SKM-1 (cell line): Measurements from ENCODE around the gene SARS1.
"Not testable (repeated sequence)": the region's sequence is repeated elsewhere in the genome, so short reads cannot be mapped to it uniquely, and the experiment has no call there.

Source experiments
- DNase-seq: peaks from one replicate; lab custom pipeline; 2025; ENCODE audit not compliant: unreplicated experiment; lab: John Stamatoyannopoulos, UW

SARS1 gene

GRCh38 chr1:109213824-109214693 is at the start of gene SARS1:
TSS of gene SARS1 (plus strand) at chr1:109213918. CDS start at chr1:109213993, 75 bp downstream.
- peak; percentile 74 for DNase-seq

- DNase-seq, result no peak
These were observed 49.2 kb upstream of the SARS1 start for GRCh38 chr1:109164538-109164937.

GRCh38 chr1:109167001-109167506 is 46.7 kb upstream of the SARS1 start:
- no peak for DNase-seq

- DNase-seq, result no peak
These were observed 43.5 kb upstream of the SARS1 start for GRCh38 chr1:109170035-109170764.

- no peak for DNase-seq
These were observed 42.1 kb upstream of the SARS1 start for GRCh38 chr1:109171646-109172045.

- not testable (repeated sequence) for DNase-seq
These were observed 37.4 kb upstream of the SARS1 start for GRCh38 chr1:109176349-109176748.

- not testable (repeated sequence) for DNase-seq
These were observed 33.0 kb upstream of the SARS1 start for GRCh38 chr1:109180715-109181084.

GRCh38 chr1:109181085-109181806 is 32.5 kb upstream of the SARS1 start:
- no peak for DNase-seq

GRCh38 chr1:109181807-109182163 is 31.9 kb upstream of the SARS1 start:
- DNase-seq, result no peak

GRCh38 chr1:109183058-109183738 is 30.5 kb upstream of the SARS1 start:
- no peak for DNase-seq

- peak; percentile 90 for DNase-seq
These were observed 29.0 kb upstream of the SARS1 start for GRCh38 chr1:109184687-109185086.

GRCh38 chr1:109185357-109185756 is 28.4 kb upstream of the SARS1 start:
- DNase-seq, result no peak

- DNase-seq, result no peak
These were observed 27.6 kb upstream of the SARS1 start for GRCh38 chr1:109185990-109186732.

- no peak for DNase-seq
These were observed 27.0 kb upstream of the SARS1 start for GRCh38 chr1:109186733-109187086.

GRCh38 chr1:109187127-109187526 is 26.6 kb upstream of the SARS1 start:
- no peak for DNase-seq

GRCh38 chr1:109188200-109188599 is 25.5 kb upstream of the SARS1 start:
- no peak for DNase-seq

- DNase-seq, result no peak
These were observed 24.9 kb upstream of the SARS1 start for GRCh38 chr1:109188781-109189180.

- no peak for DNase-seq
These were observed 23.5 kb upstream of the SARS1 start for GRCh38 chr1:109190189-109190588.

GRCh38 chr1:109191377-109191776 is 22.3 kb upstream of the SARS1 start:
- DNase-seq, result peak; percentile 22

GRCh38 chr1:109191891-109192290 is 21.8 kb upstream of the SARS1 start:
- no peak for DNase-seq
